ENCODE measurements around the gene ELAVL1. TPM values are rescaled to one million over a fixed set of nuclear protein-coding genes. Genes with fewer than 3 reads are reported as not detected.

Gene ELAVL1
- total and polyA plus RNA-seq, 2 donors (not counting 1 experiment from before 2014, with no cell fraction given) = 21.8 to 63.5 TPM

DNA sequence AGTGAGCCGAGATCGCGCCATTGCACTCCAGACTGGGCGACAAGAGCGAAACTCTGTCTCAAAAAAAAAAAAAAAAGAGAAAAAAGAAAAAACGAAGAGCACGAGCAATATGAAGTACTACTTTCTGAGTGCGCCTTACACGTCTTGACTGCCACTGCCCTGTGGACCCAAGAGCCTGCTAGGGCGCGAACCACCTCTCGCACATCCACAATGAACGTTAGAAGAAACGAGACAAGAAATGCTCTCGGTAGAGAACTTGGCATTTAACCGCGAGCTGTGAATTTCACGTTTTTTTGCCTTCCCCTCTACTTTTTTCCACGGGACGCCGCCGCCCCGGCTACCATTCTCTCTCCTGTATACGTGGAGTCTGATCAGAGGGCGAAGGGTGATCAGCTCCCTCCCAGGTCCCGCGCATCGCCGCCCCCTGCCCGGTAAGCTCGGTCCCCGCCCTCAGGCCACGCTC, 62.4 kb downstream of the ELAVL1 start:
- Histone ChIP-seq H2AFZ (ENCODE audit: insufficient read depth, low read depth, low read length, poor library complexity, severe bottlenecking) (peak overlapping the region; percentile 94), H3K36me3 (replicated peaks in 1 of 2; ENCODE audit: control extremely low read depth in 1 of 2, control insufficient read depth in 1 of 2, extremely low read depth in 1 of 2, insufficient read depth in 2 of 2, low read length in 1 of 2) (peaks cover 0 to 19% of the 10 kb centered on the region in 2 experiments), H3K9me3 (ENCODE audit: control extremely low read depth in 1 of 3, control insufficient read depth in 2 of 3, insufficient read depth in 1 of 3, low read length in 2 of 3) (no peaks in the 10 kb centered on the region), H3K4me1 (ENCODE audit: control insufficient read depth in 2 of 2, insufficient read depth in 2 of 2, low read length in 2 of 2) (peaks cover 12 to 21% of the 10 kb centered on the region in 2 donors), H3K27me3 (replicated peaks in 1 of 4; ENCODE audit: control extremely low read depth in 1 of 4, control insufficient read depth in 3 of 4, insufficient read depth in 4 of 4, low read length in 3 of 4) (no peaks in the 10 kb centered on the region), H3K9ac (ENCODE audit: low read length) (peak overlapping the region; percentile 100), H3K27ac (ENCODE audit: low read length in 2 of 2) (peak overlapping the region; percentile 94 to 99), H3K4me2 (replicated peaks; ENCODE audit: low read depth, low read length, poor library complexity, severe bottlenecking) (peak overlapping the region; percentile 84), H3K79me2 (ENCODE audit: control insufficient read depth, insufficient read depth, low read length) (peaks cover 40% of the 10 kb centered on the region), H4K20me1 (ENCODE audit: control insufficient read depth, insufficient read depth, low read length, poor library complexity, severe bottlenecking) (no peaks in the 10 kb centered on the region), H3K4me3 (ENCODE audit: control extremely low read depth in 1 of 5, extremely low read depth in 1 of 5, insufficient read depth in 1 of 5, low read depth in 2 of 5, low read length in 4 of 5) (peak overlapping the region; percentile 70 to 97 (median 87))
- peaks cover 30% of the 10 kb centered on the region for H3K4me1 Mint-ChIP-seq
- H3K9me3 Mint-ChIP-seq (ENCODE audit: insufficient read depth) = no peaks in the 10 kb centered on the region
- no peaks in the 10 kb centered on the region for H3K27me3 Mint-ChIP-seq
- H3K4me3 Mint-ChIP-seq = peak overlapping the region; percentile 96
- POLR2A ChIA-PET = interaction anchor here (0.9 to 3.2 kb wide), 8 partner anchors 14 to 447 kb away, joined by 3 to 29 read pairs (median 4); partner anchors contain the start of genes MAP2K7, PET100, RAB11B and SNAPC2
- WGBS (ENCODE audit: insufficient coverage) = 10% methylated on average over 31 of the region's 33 CpGs
- no peak for DNase-seq
- H3K27ac Mint-ChIP-seq = peak overlapping the region; percentile 97
- TF ChIP-seq, protein P1, sequence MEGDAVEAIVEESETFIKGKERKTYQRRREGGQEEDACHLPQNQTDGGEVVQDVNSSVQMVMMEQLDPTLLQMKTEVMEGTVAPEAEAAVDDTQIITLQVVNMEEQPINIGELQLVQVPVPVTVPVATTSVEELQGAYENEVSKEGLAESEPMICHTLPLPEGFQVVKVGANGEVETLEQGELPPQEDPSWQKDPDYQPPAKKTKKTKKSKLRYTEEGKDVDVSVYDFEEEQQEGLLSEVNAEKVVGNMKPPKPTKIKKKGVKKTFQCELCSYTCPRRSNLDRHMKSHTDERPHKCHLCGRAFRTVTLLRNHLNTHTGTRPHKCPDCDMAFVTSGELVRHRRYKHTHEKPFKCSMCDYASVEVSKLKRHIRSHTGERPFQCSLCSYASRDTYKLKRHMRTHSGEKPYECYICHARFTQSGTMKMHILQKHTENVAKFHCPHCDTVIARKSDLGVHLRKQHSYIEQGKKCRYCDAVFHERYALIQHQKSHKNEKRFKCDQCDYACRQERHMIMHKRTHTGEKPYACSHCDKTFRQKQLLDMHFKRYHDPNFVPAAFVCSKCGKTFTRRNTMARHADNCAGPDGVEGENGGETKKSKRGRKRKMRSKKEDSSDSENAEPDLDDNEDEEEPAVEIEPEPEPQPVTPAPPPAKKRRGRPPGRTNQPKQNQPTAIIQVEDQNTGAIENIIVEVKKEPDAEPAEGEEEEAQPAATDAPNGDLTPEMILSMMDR (IDR thresholded peaks at IDR 0.05) = no peak
- TF ChIP-seq EZH2 (IDR thresholded peaks at IDR 0.05; ENCODE audit: borderline replicate concordance, insufficient read depth, low read depth, low read length, poor library complexity, severe bottlenecking) = no peak
- CTCF ChIA-PET = interaction anchor here (0.7 to 3.9 kb wide), 17 partner anchors 8 to 375 kb away, joined by 3 to 28 read pairs (median 8); partner anchors contain the start of genes ELAVL1, PET100 and SNAPC2
- intact Hi-C loops (cut with micrococcal nuclease) = loop anchor here (1.0 to 5.0 kb wide), 8 partner anchors 18 to 447 kb away; partner anchors contain the start of genes MAP2K7, PET100, RAB11B and SNAPC2
- peak; percentile 1 for ATAC-seq (ENCODE audit: low read depth)

Data from B cell (primary cell).